Measurements from ENCODE around the gene NHS. TPM values are rescaled to one million over a fixed set of nuclear protein-coding genes. Genes with fewer than 3 reads are reported as not detected.

Gene NHS
- total RNA-seq, 1 experiment from 2014 or later: 6.2 TPM

GRCh38 chrX:17456526-17456925 lies 81.5 kb downstream of the NHS start:
- Mint-ChIP-seq H3K9me3 (ENCODE audit: unreplicated experiment) (no peaks in the 10 kb centered on the region), H3K4me1 (ENCODE audit: insufficient read depth, unreplicated experiment) (peaks cover 13% of the 10 kb centered on the region), H3K27me3 (ENCODE audit: insufficient read depth, unreplicated experiment) (peaks cover 14% of the 10 kb centered on the region), H3K36me3 (ENCODE audit: insufficient read depth, unreplicated experiment) (no peaks in the 10 kb centered on the region), H3K27ac (ENCODE audit: low read depth, unreplicated experiment) (no peak overlapping the region), H3K4me3 (ENCODE audit: unreplicated experiment) (no peak overlapping the region)
- ChIA-PET POLR2A (interaction anchor here (1.1 kb wide), 1 partner anchor 42 kb away, joined by 3 read pairs; no protein-coding TSS in a partner anchor), CTCF (no interaction called here)
- no peak for TF ChIP-seq CTCF (IDR thresholded peaks at IDR 0.05; ENCODE audit: unreplicated experiment)
- intact Hi-C loops (cut with micrococcal nuclease): no loop called here
- no TSS peak for BruUV-seq (replicated peaks)
- DNase-seq (ENCODE audit: unreplicated experiment): no peak

- peaks cover 23% of the 10 kb centered on the region for H3K27me3 Mint-ChIP-seq (ENCODE audit: insufficient read depth, unreplicated experiment)
- no TSS peak for BruUV-seq (replicated peaks)
- no peaks in the 10 kb centered on the region for H3K9me3 Mint-ChIP-seq (ENCODE audit: unreplicated experiment)
- TF ChIP-seq CTCF (IDR thresholded peaks at IDR 0.05; ENCODE audit: unreplicated experiment): no peak
- H3K27ac Mint-ChIP-seq (ENCODE audit: low read depth, unreplicated experiment): no peak overlapping the region
- intact Hi-C loops (cut with micrococcal nuclease): no loop called here
- ChIA-PET POLR2A (interaction anchor here (0.6 kb wide), 1 partner anchor 613 kb away, joined by 4 read pairs; no protein-coding TSS in a partner anchor), CTCF (interaction anchor here (0.6 to 0.9 kb wide), 3 partner anchors 190 to 290 kb away, joined by 3 to 4 read pairs (median 3); no protein-coding TSS in a partner anchor)
- H3K36me3 Mint-ChIP-seq (ENCODE audit: insufficient read depth, unreplicated experiment): no peaks in the 10 kb centered on the region
- peaks cover 13% of the 10 kb centered on the region for H3K4me1 Mint-ChIP-seq (ENCODE audit: insufficient read depth, unreplicated experiment)
- DNase-seq (ENCODE audit: unreplicated experiment): peak; percentile 77
- no peak overlapping the region for H3K4me3 Mint-ChIP-seq (ENCODE audit: unreplicated experiment)
Observed at GRCh38 chrX:17459008-17459611, 84.1 kb downstream of the NHS start.

GRCh38 chrX:17459661-17460060 lies 84.7 kb downstream of the NHS start:
- intact Hi-C loops (cut with micrococcal nuclease): no loop called here
- H3K9me3 Mint-ChIP-seq (ENCODE audit: unreplicated experiment): no peaks in the 10 kb centered on the region
- CTCF ChIA-PET: interaction anchor here (0.7 to 0.9 kb wide), 2 partner anchors 218 to 291 kb away, joined by 3 read pairs; no protein-coding TSS in a partner anchor
- TF ChIP-seq CTCF (IDR thresholded peaks at IDR 0.05; ENCODE audit: unreplicated experiment): no peak
- peaks cover 25% of the 10 kb centered on the region for H3K27me3 Mint-ChIP-seq (ENCODE audit: insufficient read depth, unreplicated experiment)
- DNase-seq (ENCODE audit: unreplicated experiment): peak; percentile 32
- POLR2A ChIA-PET: no interaction called here
- H3K4me1 Mint-ChIP-seq (ENCODE audit: insufficient read depth, unreplicated experiment): peaks cover 13% of the 10 kb centered on the region
- BruUV-seq (replicated peaks): no TSS peak
- H3K36me3 Mint-ChIP-seq (ENCODE audit: insufficient read depth, unreplicated experiment): no peaks in the 10 kb centered on the region
- H3K27ac Mint-ChIP-seq (ENCODE audit: low read depth, unreplicated experiment): no peak overlapping the region
- H3K4me3 Mint-ChIP-seq (ENCODE audit: unreplicated experiment): no peak overlapping the region

- peaks cover 13% of the 10 kb centered on the region for H3K4me1 Mint-ChIP-seq (ENCODE audit: insufficient read depth, unreplicated experiment)
- no TSS peak for BruUV-seq (replicated peaks)
- no peaks in the 10 kb centered on the region for H3K36me3 Mint-ChIP-seq (ENCODE audit: insufficient read depth, unreplicated experiment)
- H3K27ac Mint-ChIP-seq (ENCODE audit: low read depth, unreplicated experiment): no peak overlapping the region
- no peak for DNase-seq (ENCODE audit: unreplicated experiment)
- ChIA-PET POLR2A (no interaction called here), CTCF (interaction anchor here (0.7 kb wide), 1 partner anchor 82 kb away, joined by 4 read pairs; no protein-coding TSS in a partner anchor)
- H3K9me3 Mint-ChIP-seq (ENCODE audit: unreplicated experiment): no peaks in the 10 kb centered on the region
- no peak overlapping the region for H3K4me3 Mint-ChIP-seq (ENCODE audit: unreplicated experiment)
- intact Hi-C loops (cut with micrococcal nuclease): no loop called here
- no peak for TF ChIP-seq CTCF (IDR thresholded peaks at IDR 0.05; ENCODE audit: unreplicated experiment)
- peaks cover 23% of the 10 kb centered on the region for H3K27me3 Mint-ChIP-seq (ENCODE audit: insufficient read depth, unreplicated experiment)
Observed at GRCh38 chrX:17462881-17463280, 87.9 kb downstream of the NHS start.
